Transverse colon (tissue), 4 donors: ENCODE results near the gene CST7.

Experiments used
- EP300 ChIP-seq: sonication (generic); formaldehyde crosslinking; IDR thresholded peaks from one replicate; pipeline ENCODE4 v1.6.1; 2017; ENCODE audit warnings: antibody characterized with exemption, low read depth
- POLR2A ChIP-seq: fragments of 450-650 bp; IDR thresholded peaks from one replicate; pipeline ENCODE4 v1.6.1; 2016; ENCODE audit warnings: antibody characterized with exemption, mild to moderate bottlenecking, moderate library complexity
- POLR2AphosphoS5 ChIP-seq, 3 donors: sonication (generic); formaldehyde crosslinking; IDR thresholded peaks; one replicate each; pipeline ENCODE4 v1.6.1; 2016; ENCODE audit warnings: antibody characterized with exemption in 3 of 3
- TF ChIP-seq, protein P1 (sequence below), 5 experiments: fragments of 200-600 bp in 3 of 5; fragments of 450-650 bp in 2 of 5; sonication (generic) in 3 of 5; IDR thresholded peaks; 1 replicate in 2 of 5; 2 replicates in 3 of 5; pipeline ENCODE4 v1.5.1; 2016 to 2017; ENCODE audit warnings: antibody characterized with exemption in 5 of 5, inconsistent platforms in 3 of 5, mild to moderate bottlenecking in 2 of 5, moderate library complexity in 1 of 5

DNA sequence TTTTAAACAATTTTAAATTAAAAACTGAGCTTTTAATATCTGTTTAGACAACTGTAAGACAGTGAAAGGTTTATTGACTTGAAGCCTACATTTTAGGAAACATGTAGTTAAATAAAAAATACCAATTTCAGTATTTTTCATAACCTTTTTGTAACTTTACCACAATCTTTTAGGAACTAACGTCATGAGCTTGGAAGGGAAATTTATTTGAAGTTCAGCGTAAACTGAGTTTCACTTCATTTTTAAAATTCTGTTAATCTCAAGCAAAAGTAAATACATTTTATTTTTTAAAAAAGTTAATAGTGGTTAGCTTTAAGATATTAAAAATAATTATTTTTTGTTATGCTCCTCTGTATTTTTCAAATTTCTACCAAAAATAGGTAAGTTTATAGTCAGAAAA is 5.5 kb downstream of the CST7 start:
- TF ChIP-seq POLR2AphosphoS5 (IDR thresholded peaks at IDR 0.05) (no peak), POLR2A (no peak), EP300 (no peak)
- TF ChIP-seq, protein P1, sequence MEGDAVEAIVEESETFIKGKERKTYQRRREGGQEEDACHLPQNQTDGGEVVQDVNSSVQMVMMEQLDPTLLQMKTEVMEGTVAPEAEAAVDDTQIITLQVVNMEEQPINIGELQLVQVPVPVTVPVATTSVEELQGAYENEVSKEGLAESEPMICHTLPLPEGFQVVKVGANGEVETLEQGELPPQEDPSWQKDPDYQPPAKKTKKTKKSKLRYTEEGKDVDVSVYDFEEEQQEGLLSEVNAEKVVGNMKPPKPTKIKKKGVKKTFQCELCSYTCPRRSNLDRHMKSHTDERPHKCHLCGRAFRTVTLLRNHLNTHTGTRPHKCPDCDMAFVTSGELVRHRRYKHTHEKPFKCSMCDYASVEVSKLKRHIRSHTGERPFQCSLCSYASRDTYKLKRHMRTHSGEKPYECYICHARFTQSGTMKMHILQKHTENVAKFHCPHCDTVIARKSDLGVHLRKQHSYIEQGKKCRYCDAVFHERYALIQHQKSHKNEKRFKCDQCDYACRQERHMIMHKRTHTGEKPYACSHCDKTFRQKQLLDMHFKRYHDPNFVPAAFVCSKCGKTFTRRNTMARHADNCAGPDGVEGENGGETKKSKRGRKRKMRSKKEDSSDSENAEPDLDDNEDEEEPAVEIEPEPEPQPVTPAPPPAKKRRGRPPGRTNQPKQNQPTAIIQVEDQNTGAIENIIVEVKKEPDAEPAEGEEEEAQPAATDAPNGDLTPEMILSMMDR (IDR thresholded peaks at IDR 0.05): no peak
